HepG2 (cell line): ENCODE data around the gene APCDD1L. TPM values are rescaled to one million over a fixed set of nuclear protein-coding genes. Genes with fewer than 3 reads are reported as not detected.

Experiments used
- ASH2L ChIP-seq: fragments of 300-600, 200-600 bp; sonication (generic); IDR thresholded peaks from 2 replicates; pipeline ENCODE4 v1.7.0; 2017; ENCODE audit warnings: low read depth, mild to moderate bottlenecking, moderate library complexity, mixed read lengths, low read length; ENCODE audit not compliant: insufficient read length
- ATF4 ChIP-seq, 2 experiments: fragments of 450-650 bp in 1 of 2; sonication (generic) in 1 of 2; formaldehyde crosslinking; IDR thresholded peaks; 2 replicates each; pipeline versions ENCODE4 v1.5.0 to v1.8.0; 2020 to 2022; ENCODE audit warnings: mild to moderate bottlenecking in 1 of 2, missing genetic modification reagents in 1 of 2
- CEBPG ChIP-seq: IDR thresholded peaks from 2 replicates; pipeline ENCODE4 v1.6.1; 2016
- EHMT2 ChIP-seq: fragments of 200-600 bp; sonication (generic); IDR thresholded peaks from 2 replicates; pipeline ENCODE4 v1.7.0; 2017; ENCODE audit warnings: antibody characterized with exemption, low read depth, low read length, borderline replicate concordance
- GABPB1 ChIP-seq: IDR thresholded peaks from 2 replicates; pipeline ENCODE4 v1.6.1; 2016; ENCODE audit warnings: mild to moderate bottlenecking, missing genetic modification reagents, moderate library complexity, missing compliant biosample characterization
- GPBP1L1 ChIP-seq: sonication (generic); formaldehyde crosslinking; IDR thresholded peaks from 2 replicates; pipeline ENCODE4 v1.5.0; 2020; ENCODE audit warnings: mild to moderate bottlenecking, missing genetic modification reagents
- GTF3A ChIP-seq: sonication (generic); formaldehyde crosslinking; conservative IDR thresholded peaks from 2 replicates; pipeline ENCODE4 v1.4.0; 2020; ENCODE audit warnings: mild to moderate bottlenecking, missing genetic modification reagents
- HNF1B ChIP-seq: sonication (generic); formaldehyde crosslinking; IDR thresholded peaks from 2 replicates; pipeline ENCODE4 v1.5.1; 2020; ENCODE audit warnings: mild to moderate bottlenecking, moderate library complexity, missing genetic modification reagents
- SNAPC4 ChIP-seq: sonication (generic); formaldehyde crosslinking; IDR thresholded peaks from 2 replicates; pipeline ENCODE4 v1.4.0; 2020; ENCODE audit warnings: mild to moderate bottlenecking, missing genetic modification reagents
- TFDP1 ChIP-seq: IDR thresholded peaks from 2 replicates; pipeline ENCODE4 v1.6.1; 2016; ENCODE audit warnings: missing compliant biosample characterization, missing genetic modification reagents, borderline replicate concordance
- ZMYM2 ChIP-seq: sonication (generic); formaldehyde crosslinking; IDR thresholded peaks from 2 replicates; pipeline ENCODE4 v1.8.0; 2022; ENCODE audit warnings: mild to moderate bottlenecking, missing genetic modification reagents
- ZNF30 ChIP-seq: sonication (generic); formaldehyde crosslinking; IDR thresholded peaks from 2 replicates; pipeline ENCODE4 v1.5.0; 2020; ENCODE audit warnings: mild to moderate bottlenecking, missing genetic modification reagents
- ZNF597 ChIP-seq: sonication (generic); formaldehyde crosslinking; IDR thresholded peaks from 2 replicates; pipeline ENCODE4 v1.5.0; 2020; ENCODE audit warnings: missing genetic modification reagents
- ZNF724P ChIP-seq: sonication (generic); formaldehyde crosslinking; IDR thresholded peaks from 2 replicates; pipeline ENCODE4 v1.8.0; 2022; ENCODE audit warnings: missing genetic modification reagents, borderline replicate concordance
- ZSCAN25 ChIP-seq: sonication (generic); formaldehyde crosslinking; IDR thresholded peaks from 2 replicates; pipeline ENCODE4 v1.8.0; 2022; ENCODE audit warnings: mild to moderate bottlenecking, missing genetic modification reagents
- polyA plus RNA-seq, 8 experiments: library from polyadenylated mRNA; depleted of rRNA in 3 of 8; stranded (reverse) in 7 of 8; unstranded in 1 of 8; fragments of >200 nt; fragmentation: Illumina TruSeq in 4 of 8; extraction: Trizol in 4 of 8; gene quantifications; 2 replicates each; pipeline versions ENCODE4 v1.2.1 to v1.2.3, GENCODE V29; 2011 to 2016; ENCODE audit warnings: low read depth in 4 of 8, missing spikeins in 1 of 8, mixed read lengths in 1 of 8; ENCODE audit not compliant: insufficient read depth in 1 of 8
- total RNA-seq, 5 experiments: library from RNA; depleted of rRNA; stranded (reverse); fragments of >200 nt; fragmentation: Illumina TruSeq; extraction: Trizol; gene quantifications; 2 replicates each; pipeline ENCODE4 v1.2.3, GENCODE V29; 2016; ENCODE audit warnings: low read depth in 1 of 5
- TF ChIP-seq, protein P1 (sequence below): sonication (generic); formaldehyde crosslinking; IDR thresholded peaks from 2 replicates; pipeline ENCODE4 v1.4.0; 2020; ENCODE audit warnings: missing genetic modification reagents
- TF ChIP-seq, protein P2 (sequence below): sonication (generic); formaldehyde crosslinking; IDR thresholded peaks from 2 replicates; pipeline ENCODE4 v1.4.0; 2020; ENCODE audit warnings: mild to moderate bottlenecking, missing genetic modification reagents

Gene APCDD1L
- total and polyA plus RNA-seq, 2 of the 13 experiments (the other 11 are each of a cell fraction or from before 2014, with no cell fraction given), result not detected

- no peak for TF ChIP-seq SNAPC4 (CRISPR knock-in tag)
- TF ChIP-seq ZMYM2, result no peak
- no peak for TF ChIP-seq ZNF597 (CRISPR knock-in tag)
- no peak for TF ChIP-seq EHMT2
- no peak for TF ChIP-seq ZSCAN25 (CRISPR knock-in tag)
- TF ChIP-seq ATF4 (CRISPR knock-in tag; IDR thresholded peaks at IDR 0.05), result no peak
- 0 out of 2 replicates have a peak, but pooled peaks have one; percentile 19 for TF ChIP-seq GABPB1 (CRISPR knock-in tag)
- TF ChIP-seq, protein P1, sequence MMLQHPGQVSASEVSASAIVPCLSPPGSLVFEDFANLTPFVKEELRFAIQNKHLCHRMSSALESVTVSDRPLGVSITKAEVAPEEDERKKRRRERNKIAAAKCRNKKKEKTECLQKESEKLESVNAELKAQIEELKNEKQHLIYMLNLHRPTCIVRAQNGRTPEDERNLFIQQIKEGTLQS, result no peak
- TF ChIP-seq GPBP1L1, result no peak
- 0 out of 2 replicates have a peak, but pooled peaks have one; percentile 20 for TF ChIP-seq TFDP1 (CRISPR knock-in tag)
- no peak for TF ChIP-seq ZNF30 (CRISPR knock-in tag)
- TF ChIP-seq ZNF724P (CRISPR knock-in tag), result no peak
- no peak for TF ChIP-seq GTF3A (CRISPR knock-in tag)
- TF ChIP-seq, protein P2, sequence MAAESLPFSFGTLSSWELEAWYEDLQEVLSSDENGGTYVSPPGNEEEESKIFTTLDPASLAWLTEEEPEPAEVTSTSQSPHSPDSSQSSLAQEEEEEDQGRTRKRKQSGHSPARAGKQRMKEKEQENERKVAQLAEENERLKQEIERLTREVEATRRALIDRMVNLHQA, result no peak
- 0 out of 2 replicates have a peak, but pooled peaks have one; percentile 24 for TF ChIP-seq HNF1B (CRISPR knock-in tag)
- no peak for TF ChIP-seq ASH2L
- TF ChIP-seq CEBPG, result no peak
These were observed 33.6 kb downstream of the APCDD1L start (continued) for GRCh38 chr20:58481481-58482021.
